Astrocyte of the spinal cord (primary cell): ENCODE data around the gene PLEK2.

ENCODE experiments used
- DNase-seq: peaks from one replicate; pipeline ENCODE4 v3.0.0; 2011; ENCODE audit warnings: low read depth, low spot score
- H3K4me3 ChIP-seq: 2 replicates; pipeline ENCODE4 v1.5.1; 2011; ENCODE audit warnings: low read depth, mild to moderate bottlenecking, low read length, moderate library complexity
- in situ Hi-C: cut with HindIII; loops from 2 replicates; pipeline ENCODE4 v1.10.0; 2017; ENCODE audit warnings: low sequenced_read_pairs
- TF ChIP-seq, protein P1 (sequence below): IDR thresholded peaks from 2 replicates; pipeline ENCODE4 v1.5.1; 2012; ENCODE audit warnings: low read depth, mild to moderate bottlenecking, low read length, inconsistent platforms

The PLEK2 gene

DNA sequence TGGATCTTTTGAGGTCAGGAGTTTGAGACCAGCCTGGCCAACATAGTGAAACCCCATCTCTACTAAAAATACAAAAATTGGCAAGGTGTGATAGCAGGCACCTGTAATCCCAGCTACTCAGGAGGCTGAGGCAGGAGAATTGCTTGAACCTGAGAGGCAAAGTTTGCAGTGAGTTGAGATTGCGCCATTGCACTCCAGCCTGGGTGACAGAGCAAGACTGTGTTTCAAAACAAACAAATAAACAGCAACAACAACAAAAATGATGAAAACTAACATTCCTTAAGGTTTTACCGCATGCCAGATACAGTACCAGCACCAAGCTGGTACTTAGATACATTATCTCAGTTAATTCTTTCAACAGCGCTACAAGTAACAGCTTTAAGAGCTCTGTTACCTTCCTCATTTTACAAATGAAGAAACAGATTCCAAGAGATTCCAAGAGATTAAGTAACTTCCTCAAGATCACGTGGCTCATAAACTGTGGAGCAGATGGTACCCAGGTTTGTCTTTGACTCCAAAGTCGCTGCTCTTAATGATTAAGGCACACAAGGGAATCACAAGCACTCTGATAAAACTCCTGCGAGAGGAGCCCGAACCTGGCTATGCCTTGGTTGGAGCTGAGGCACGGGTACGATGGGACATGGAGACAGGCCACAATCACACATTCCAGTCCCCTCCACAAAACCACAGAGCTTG is 17.7 kb upstream of the PLEK2 start:
- H3K4me3 ChIP-seq: no peak overlapping the region
- DNase-seq: no peak
- TF ChIP-seq, protein P1, sequence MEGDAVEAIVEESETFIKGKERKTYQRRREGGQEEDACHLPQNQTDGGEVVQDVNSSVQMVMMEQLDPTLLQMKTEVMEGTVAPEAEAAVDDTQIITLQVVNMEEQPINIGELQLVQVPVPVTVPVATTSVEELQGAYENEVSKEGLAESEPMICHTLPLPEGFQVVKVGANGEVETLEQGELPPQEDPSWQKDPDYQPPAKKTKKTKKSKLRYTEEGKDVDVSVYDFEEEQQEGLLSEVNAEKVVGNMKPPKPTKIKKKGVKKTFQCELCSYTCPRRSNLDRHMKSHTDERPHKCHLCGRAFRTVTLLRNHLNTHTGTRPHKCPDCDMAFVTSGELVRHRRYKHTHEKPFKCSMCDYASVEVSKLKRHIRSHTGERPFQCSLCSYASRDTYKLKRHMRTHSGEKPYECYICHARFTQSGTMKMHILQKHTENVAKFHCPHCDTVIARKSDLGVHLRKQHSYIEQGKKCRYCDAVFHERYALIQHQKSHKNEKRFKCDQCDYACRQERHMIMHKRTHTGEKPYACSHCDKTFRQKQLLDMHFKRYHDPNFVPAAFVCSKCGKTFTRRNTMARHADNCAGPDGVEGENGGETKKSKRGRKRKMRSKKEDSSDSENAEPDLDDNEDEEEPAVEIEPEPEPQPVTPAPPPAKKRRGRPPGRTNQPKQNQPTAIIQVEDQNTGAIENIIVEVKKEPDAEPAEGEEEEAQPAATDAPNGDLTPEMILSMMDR: no peak
- in situ Hi-C loops: no loop called here

DNA sequence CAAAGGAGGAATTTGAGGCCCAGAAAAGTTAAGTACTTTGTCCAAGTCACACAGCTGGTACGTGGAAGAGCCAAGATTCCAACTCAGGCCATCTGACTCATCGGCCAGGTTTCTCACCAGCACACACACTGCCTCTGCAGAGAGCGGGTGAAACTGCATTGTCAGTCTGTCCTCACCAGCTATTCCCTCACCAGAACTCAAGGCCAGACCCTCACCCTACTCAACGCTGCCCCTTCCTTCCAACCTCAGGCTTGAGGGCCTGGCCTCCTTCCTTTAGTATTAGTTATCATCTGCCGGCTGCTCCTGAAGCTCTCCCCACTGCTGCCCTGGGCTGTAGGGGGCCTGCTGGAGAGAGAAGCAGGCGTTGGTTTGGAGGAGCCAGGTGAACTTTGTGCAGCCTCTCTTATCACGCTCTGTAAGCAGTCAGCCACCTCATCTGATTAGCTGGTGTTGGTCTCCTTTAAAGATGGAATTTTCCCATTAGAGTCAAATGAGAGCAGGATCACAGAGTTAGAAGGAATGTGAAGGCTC is 16.6 kb upstream of the PLEK2 start:
- H3K4me3 ChIP-seq: no peak overlapping the region
- in situ Hi-C loops: no loop called here
- TF ChIP-seq, protein P1: no peak
- DNase-seq: peak; percentile 53

DNA sequence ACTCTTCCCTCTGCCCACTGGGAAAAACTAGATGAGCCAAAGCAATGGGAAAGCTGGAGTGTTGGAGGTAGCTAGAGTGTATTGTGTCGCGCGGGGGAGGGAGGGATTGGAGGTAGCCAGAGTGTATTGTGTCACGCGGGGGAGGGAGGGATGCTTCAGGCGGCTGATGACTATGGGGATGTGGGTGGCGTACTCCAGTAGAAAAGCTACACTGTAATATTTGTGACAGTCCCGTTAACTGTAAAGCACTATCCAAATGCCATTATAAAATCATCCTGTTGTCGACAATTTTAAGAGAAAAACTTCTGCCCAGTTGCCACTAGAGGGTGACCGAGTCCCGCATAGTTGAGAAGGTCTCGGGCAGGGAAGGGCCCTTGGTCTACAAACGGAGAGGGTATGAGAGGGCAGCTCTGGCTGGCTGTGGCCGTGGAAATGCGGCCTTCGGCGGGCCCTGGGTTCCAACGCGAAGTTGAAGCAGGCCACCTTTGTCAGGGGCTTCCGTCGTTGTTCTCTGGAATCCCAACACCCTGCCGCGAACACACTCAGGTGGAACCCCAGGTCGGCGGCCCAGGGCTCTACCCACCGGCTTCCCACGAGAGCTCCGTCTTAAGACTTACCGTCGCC is 15.1 kb upstream of the PLEK2 start:
- in situ Hi-C loops: no loop called here

DNA sequence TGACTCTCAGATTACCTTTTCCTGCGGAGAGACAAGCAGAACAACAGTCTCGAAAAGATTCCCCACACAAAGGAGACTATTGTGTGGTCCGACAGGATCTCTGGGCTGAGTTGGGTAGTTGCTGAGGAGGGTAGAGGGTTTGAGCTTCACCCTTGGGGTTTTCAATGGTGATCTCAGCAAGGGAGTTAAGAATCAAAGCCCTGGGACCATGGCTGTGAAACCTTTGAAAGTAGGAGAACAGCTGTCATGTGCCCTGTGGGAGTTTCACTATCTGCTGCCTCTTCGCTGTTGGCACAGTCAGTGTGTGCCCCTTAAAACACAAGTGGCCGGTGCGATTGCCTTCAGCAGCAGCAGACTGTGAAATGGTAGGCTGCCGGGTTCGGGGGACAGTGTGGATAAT is 14.2 kb upstream of the PLEK2 start:
- H3K4me3 ChIP-seq: no peak overlapping the region
- no peak for DNase-seq
- in situ Hi-C loops: no loop called here

More for the DNA sequence above, 15.1 kb upstream of the PLEK2 start:
- peak; percentile 80 for DNase-seq
- no peak overlapping the region for H3K4me3 ChIP-seq
- TF ChIP-seq, protein P1: peak; percentile 80

DNA sequence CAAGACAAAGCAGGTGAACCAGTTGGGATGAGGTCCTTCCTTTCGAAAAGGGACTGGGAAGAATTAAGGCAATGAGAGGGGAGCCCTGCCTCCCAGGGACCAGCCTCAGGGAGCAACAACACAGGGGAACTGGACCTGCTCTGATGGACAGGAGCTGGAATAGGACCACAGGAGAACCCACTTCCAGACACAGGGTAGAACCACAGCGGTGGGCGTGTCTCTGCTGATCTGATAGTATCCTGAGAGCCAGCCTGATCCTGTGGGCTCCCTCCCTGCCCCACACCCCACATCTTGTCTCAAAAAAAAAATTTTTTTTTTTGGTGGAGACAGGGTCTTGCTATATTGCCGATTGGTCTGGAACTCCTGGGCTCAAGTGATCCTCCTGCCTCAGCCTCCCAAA is 13.6 kb upstream of the PLEK2 start:
- H3K4me3 ChIP-seq: no peak overlapping the region
- in situ Hi-C loops: no loop called here
- TF ChIP-seq, protein P1: no peak
- no peak for DNase-seq

More for the DNA sequence above, 14.2 kb upstream of the PLEK2 start:
- TF ChIP-seq, protein P1: no peak

DNA sequence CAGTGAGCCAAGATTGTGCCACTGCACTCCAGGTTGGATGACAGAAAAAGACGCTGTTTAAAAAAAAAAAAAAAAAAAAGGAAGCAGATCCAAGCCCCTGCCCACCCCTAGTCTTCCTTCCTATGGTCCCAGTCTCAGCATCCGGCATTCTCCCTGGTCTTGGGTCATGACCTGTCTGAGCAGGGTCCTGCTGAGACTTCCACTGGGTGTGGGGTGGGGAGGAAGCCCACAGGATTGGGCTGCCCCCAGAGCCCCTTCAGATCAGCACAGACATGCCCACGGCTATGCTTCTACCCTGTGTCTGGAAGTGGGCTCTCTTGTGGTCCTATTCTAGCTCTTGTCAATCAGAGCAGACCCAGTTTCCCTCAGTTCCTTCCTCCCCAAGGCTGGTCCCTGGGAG is 12.6 kb upstream of the PLEK2 start:
- no peak for DNase-seq
- H3K4me3 ChIP-seq: no peak overlapping the region
- in situ Hi-C loops: no loop called here
- TF ChIP-seq, protein P1: no peak
